ENCODE measurements around the gene OSBPL1A. TPM values are rescaled to one million over a fixed set of nuclear protein-coding genes. Genes with fewer than 3 reads are reported as not detected.

Gene OSBPL1A
- total RNA-seq, 1 donor from 2014 or later: 29.7 TPM

DNA sequence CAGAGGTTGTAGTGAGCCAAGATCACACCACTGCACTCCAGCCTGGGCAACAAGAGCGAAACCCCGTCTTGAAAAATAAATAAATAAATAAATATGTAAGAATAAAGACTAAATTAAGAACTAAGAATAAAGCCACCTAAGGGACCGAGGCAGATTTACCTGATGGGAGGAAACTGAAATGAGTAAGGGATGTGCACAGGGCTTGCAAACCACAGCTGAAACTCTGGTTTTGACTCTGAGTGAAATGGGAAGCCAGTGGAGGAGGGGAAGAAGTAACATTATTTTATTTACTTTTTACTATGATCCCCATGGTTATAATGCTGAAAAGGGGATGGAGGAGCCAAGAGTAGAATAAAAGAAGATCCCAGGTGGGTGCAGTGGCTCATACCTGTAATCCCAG, 151.5 kb downstream of the OSBPL1A start:
- Mint-ChIP-seq H3K4me1 (ENCODE audit: unreplicated experiment) (no peaks in the 10 kb centered on the region), H3K4me3 (ENCODE audit: unreplicated experiment) (no peak overlapping the region), H3K36me3 (ENCODE audit: unreplicated experiment) (peaks cover 2% of the 10 kb centered on the region), H3K27me3 (ENCODE audit: unreplicated experiment) (no peaks in the 10 kb centered on the region), H3K9me3 (ENCODE audit: unreplicated experiment) (no peaks in the 10 kb centered on the region), H3K27ac (ENCODE audit: unreplicated experiment) (no peak overlapping the region)
- TF ChIP-seq, protein P1, sequence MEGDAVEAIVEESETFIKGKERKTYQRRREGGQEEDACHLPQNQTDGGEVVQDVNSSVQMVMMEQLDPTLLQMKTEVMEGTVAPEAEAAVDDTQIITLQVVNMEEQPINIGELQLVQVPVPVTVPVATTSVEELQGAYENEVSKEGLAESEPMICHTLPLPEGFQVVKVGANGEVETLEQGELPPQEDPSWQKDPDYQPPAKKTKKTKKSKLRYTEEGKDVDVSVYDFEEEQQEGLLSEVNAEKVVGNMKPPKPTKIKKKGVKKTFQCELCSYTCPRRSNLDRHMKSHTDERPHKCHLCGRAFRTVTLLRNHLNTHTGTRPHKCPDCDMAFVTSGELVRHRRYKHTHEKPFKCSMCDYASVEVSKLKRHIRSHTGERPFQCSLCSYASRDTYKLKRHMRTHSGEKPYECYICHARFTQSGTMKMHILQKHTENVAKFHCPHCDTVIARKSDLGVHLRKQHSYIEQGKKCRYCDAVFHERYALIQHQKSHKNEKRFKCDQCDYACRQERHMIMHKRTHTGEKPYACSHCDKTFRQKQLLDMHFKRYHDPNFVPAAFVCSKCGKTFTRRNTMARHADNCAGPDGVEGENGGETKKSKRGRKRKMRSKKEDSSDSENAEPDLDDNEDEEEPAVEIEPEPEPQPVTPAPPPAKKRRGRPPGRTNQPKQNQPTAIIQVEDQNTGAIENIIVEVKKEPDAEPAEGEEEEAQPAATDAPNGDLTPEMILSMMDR (IDR thresholded peaks at IDR 0.05): no peak
- DNase-seq (ENCODE audit: extremely low spot score, unreplicated experiment): no peak

DNA sequence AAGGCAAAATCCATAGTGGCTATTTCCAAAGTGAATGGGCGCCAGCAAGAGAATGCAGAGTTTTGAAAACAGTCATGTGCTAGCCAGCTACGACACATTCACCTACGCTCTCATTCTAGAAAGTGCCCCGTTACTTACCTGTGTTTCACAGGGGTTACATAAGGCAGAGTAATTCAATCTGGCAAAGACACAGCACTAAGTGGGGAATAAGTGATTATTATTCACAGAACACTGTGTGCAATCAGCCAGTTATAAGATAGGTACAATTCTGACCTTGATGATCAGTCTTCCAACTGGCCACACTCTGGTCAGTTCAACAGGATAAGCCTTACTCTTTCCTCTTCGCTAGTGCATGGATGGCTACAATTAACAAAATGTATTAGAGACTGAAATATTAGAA, 152.9 kb downstream of the OSBPL1A start:
- Mint-ChIP-seq H3K4me3 (ENCODE audit: unreplicated experiment) (no peak overlapping the region), H3K36me3 (ENCODE audit: unreplicated experiment) (peaks cover 2% of the 10 kb centered on the region), H3K9me3 (ENCODE audit: unreplicated experiment) (no peaks in the 10 kb centered on the region), H3K27me3 (ENCODE audit: unreplicated experiment) (no peaks in the 10 kb centered on the region), H3K4me1 (ENCODE audit: unreplicated experiment) (no peaks in the 10 kb centered on the region), H3K27ac (ENCODE audit: unreplicated experiment) (no peak overlapping the region)
- TF ChIP-seq, protein P1 (IDR thresholded peaks at IDR 0.05): no peak
- DNase-seq (ENCODE audit: extremely low spot score, unreplicated experiment): no peak

DNA sequence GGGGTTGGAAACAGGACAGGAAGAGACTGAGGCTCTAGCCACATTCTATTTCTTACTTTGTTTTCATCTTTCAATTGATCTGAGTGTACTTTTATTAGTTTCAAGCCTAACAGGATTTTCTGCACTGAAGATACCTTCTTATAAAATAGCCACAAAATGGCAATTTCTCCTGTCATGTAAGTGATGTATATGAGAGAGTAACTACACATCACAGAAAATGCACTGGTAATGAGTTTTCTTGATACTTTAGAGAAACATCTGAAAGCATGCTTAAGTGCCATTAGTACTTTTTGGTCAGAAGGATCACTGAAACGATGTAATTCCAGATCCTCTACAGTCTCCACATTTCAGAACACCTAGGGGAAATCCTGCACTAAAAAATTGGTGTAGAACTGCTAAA, 153.9 kb downstream of the OSBPL1A start:
- H3K4me3 Mint-ChIP-seq (ENCODE audit: unreplicated experiment): no peak overlapping the region
- TF ChIP-seq, protein P1 (IDR thresholded peaks at IDR 0.05): no peak
- H3K27me3 Mint-ChIP-seq (ENCODE audit: unreplicated experiment): no peaks in the 10 kb centered on the region
- H3K9me3 Mint-ChIP-seq (ENCODE audit: unreplicated experiment): no peaks in the 10 kb centered on the region
- no peaks in the 10 kb centered on the region for H3K4me1 Mint-ChIP-seq (ENCODE audit: unreplicated experiment)
- DNase-seq (ENCODE audit: extremely low spot score, unreplicated experiment): no peak
- no peak overlapping the region for H3K27ac Mint-ChIP-seq (ENCODE audit: unreplicated experiment)
- H3K36me3 Mint-ChIP-seq (ENCODE audit: unreplicated experiment): peaks cover 4% of the 10 kb centered on the region

DNA sequence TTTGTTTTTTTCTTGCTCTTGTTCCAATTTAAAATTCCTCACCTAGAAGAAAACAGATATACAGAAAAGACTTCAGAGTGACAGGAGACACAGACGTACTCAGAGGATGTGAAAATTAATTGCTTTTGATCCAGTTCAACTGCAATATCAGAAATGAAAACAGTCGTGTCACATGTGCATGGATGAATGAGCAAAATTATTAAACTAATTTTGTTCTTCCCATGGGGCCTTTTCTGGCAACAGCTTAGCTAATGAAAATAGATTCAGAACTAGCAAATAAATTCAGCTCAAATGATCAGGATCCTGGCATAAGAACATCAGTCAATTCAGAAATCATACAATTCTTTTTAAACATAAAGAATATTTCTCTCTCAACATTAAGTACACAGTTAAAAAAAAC, 158.3 kb downstream of the OSBPL1A start:
- no peaks in the 10 kb centered on the region for H3K27me3 Mint-ChIP-seq (ENCODE audit: unreplicated experiment)
- no peaks in the 10 kb centered on the region for H3K4me1 Mint-ChIP-seq (ENCODE audit: unreplicated experiment)
- DNase-seq (ENCODE audit: extremely low spot score, unreplicated experiment): no peak
- H3K36me3 Mint-ChIP-seq (ENCODE audit: unreplicated experiment): peaks cover 36% of the 10 kb centered on the region
- TF ChIP-seq, protein P1 (IDR thresholded peaks at IDR 0.05): no peak
- no peak overlapping the region for H3K27ac Mint-ChIP-seq (ENCODE audit: unreplicated experiment)
- no peak overlapping the region for H3K4me3 Mint-ChIP-seq (ENCODE audit: unreplicated experiment)
- H3K9me3 Mint-ChIP-seq (ENCODE audit: unreplicated experiment): no peaks in the 10 kb centered on the region

DNA sequence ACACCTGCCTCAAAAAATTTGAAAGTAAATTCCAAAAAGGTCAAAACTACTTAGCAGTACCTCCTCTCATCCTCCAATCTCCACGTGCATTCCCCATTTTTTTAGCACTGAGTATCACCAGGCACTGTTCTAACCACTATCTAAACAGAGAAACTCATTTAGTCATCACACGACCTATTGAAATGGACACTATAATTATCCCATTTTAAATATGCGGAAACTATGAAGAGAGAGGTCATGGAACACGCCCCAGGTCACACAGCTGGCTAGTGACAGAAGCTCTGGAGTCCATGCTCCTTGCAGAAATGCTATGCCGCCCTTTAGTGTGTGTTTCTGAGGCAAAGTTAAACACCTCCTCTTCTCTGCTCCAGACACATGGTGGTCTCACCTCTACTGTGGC, 159.2 kb downstream of the OSBPL1A start:
- TF ChIP-seq, protein P1 (IDR thresholded peaks at IDR 0.05): no peak
- Mint-ChIP-seq H3K4me3 (ENCODE audit: unreplicated experiment) (no peak overlapping the region), H3K27me3 (ENCODE audit: unreplicated experiment) (no peaks in the 10 kb centered on the region), H3K9me3 (ENCODE audit: unreplicated experiment) (no peaks in the 10 kb centered on the region), H3K27ac (ENCODE audit: unreplicated experiment) (no peak overlapping the region), H3K36me3 (ENCODE audit: unreplicated experiment) (peaks cover 36% of the 10 kb centered on the region), H3K4me1 (ENCODE audit: unreplicated experiment) (no peaks in the 10 kb centered on the region)
- no peak for DNase-seq (ENCODE audit: extremely low spot score, unreplicated experiment)

All from osteocyte (in vitro differentiated cells).